ENCODE measurements around the gene DOCK9.

The DOCK9 gene

GRCh38 chr13:98879127-98879520 lies 98.7 kb downstream of the DOCK9 start:
- no peak overlapping the region for H3K4me3 ChIP-seq (ENCODE audit: low read depth, low read length)

GRCh38 chr13:98878486-98879126 lies 99.3 kb downstream of the DOCK9 start:
- H3K4me3 ChIP-seq (ENCODE audit: low read depth, low read length), result no peak overlapping the region
- TF ChIP-seq CTCF (conservative IDR thresholded peaks at IDR 0.05; ENCODE audit: low read depth, low read length), result no peak
- DNase-seq (ENCODE audit: low read depth), result no peak

More at GRCh38 chr13:98879127-98879520, 98.7 kb downstream of the DOCK9 start:
- peak; percentile 10 for TF ChIP-seq CTCF (conservative IDR thresholded peaks at IDR 0.05; ENCODE audit: low read depth, low read length)
- no peak for DNase-seq (ENCODE audit: low read depth)

GRCh38 chr13:98877936-98878335 lies 99.9 kb downstream of the DOCK9 start:
- no peak overlapping the region for H3K4me3 ChIP-seq (ENCODE audit: low read depth, low read length)
- no peak for TF ChIP-seq CTCF (conservative IDR thresholded peaks at IDR 0.05; ENCODE audit: low read depth, low read length)

GRCh38 chr13:98877466-98877865 lies 100.4 kb downstream of the DOCK9 start:
- DNase-seq (ENCODE audit: low read depth), result no peak
- TF ChIP-seq CTCF (conservative IDR thresholded peaks at IDR 0.05; ENCODE audit: low read depth, low read length), result no peak
- H3K4me3 ChIP-seq (ENCODE audit: low read depth, low read length), result no peak overlapping the region

More at GRCh38 chr13:98877936-98878335, 99.9 kb downstream of the DOCK9 start:
- DNase-seq (ENCODE audit: low read depth), result no peak

- H3K4me3 ChIP-seq (ENCODE audit: low read depth, low read length), result no peak overlapping the region
- DNase-seq (ENCODE audit: low read depth), result no peak
- TF ChIP-seq CTCF (conservative IDR thresholded peaks at IDR 0.05; ENCODE audit: low read depth, low read length), result no peak
These were observed 102.6 kb downstream of the DOCK9 start for GRCh38 chr13:98875146-98875729.

- TF ChIP-seq CTCF (conservative IDR thresholded peaks at IDR 0.05; ENCODE audit: low read depth, low read length), result no peak
- H3K4me3 ChIP-seq (ENCODE audit: low read depth, low read length), result no peak overlapping the region
- DNase-seq (ENCODE audit: low read depth), result no peak
These were observed 103.9 kb downstream of the DOCK9 start for GRCh38 chr13:98874029-98874397.
